ENCODE measurements around the gene HLA-G. TPM values are rescaled to one million over a fixed set of nuclear protein-coding genes. Genes with fewer than 3 reads are reported as not detected.

Gene HLA-G
- total and polyA plus RNA-seq, 2 of the 4 experiments (the other 2 are of a cell fraction): not detected

DNA sequence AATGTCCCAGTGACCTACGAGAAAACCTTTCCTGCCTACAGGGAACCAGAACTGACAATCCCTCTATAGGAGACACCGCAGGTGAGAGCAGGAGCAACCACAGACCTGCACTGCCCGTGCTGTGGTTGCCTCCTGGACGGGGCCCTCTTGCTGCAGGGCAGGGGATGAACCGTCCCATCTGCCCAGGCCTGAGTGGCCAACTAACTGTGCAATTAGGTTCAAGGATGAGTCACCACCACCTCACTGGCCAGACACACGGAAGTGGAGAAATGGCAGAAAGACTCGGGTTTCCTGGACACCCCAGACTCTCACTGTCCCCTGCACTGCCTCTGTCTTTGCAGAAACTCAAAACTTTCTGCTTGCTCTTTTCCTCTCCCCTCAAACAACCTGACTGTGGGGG is 13.8 kb upstream of the HLA-G start:
- H4K5ac ChIP-seq (ENCODE audit: low read depth, low read length): no peak overlapping the region
- no peaks in the 10 kb centered on the region for H3K9me1 ChIP-seq (ENCODE audit: insufficient read depth, low read length)
- no peak overlapping the region for H3K4ac ChIP-seq (ENCODE audit: low read depth, low read length)
- H3K27me3 ChIP-seq (ENCODE audit: control insufficient read depth, insufficient read depth, low read length): peaks cover 2% of the 10 kb centered on the region; the same call in 1 of the 2 replicates
- intact Hi-C loops (cut with micrococcal nuclease) (no loop called here), dilution Hi-C loops (cut with HindIII; ENCODE audit: low sequenced_read_pairs, unreplicated experiment) (no loop called here), in situ Hi-C loops (cut with MboI; ENCODE audit: low sequenced_read_pairs) (no loop called here)
- CTCF ChIA-PET: interaction anchor here (0.7 kb wide), 1 partner anchor 34 kb away, joined by 4 read pairs; no protein-coding TSS in a partner anchor
- H3K4me1 ChIP-seq (ENCODE audit: control insufficient read depth, insufficient read depth, low read length): no peaks in the 10 kb centered on the region
- WGBS, 2 experiments (ENCODE audit: extremely low coverage in 2 of 2, insufficient read length in 1 of 2): 58% methylated on average over 4 of the region's 7 CpGs; no CpG with 5 or more reads in 1 of the 2 experiments
- H4K8ac ChIP-seq (ENCODE audit: low read depth in 2 of 2, low read length in 2 of 2): no peak overlapping the region
- no peak overlapping the region for H2BK15ac ChIP-seq (ENCODE audit: low read depth, low read length)
- no peaks in the 10 kb centered on the region for H4K20me1 ChIP-seq (ENCODE audit: insufficient read depth, low read length)
- no peak overlapping the region for H3K4me3 ChIP-seq (ENCODE audit: insufficient read depth, low read depth, low read length)
- H3K23ac ChIP-seq (ENCODE audit: low read depth, low read length): no peak overlapping the region
- H3K79me1 ChIP-seq (ENCODE audit: low read depth in 1 of 2, low read length in 2 of 2): no peaks in the 10 kb centered on the region
- no peak overlapping the region for H3K56ac ChIP-seq (ENCODE audit: extremely low read depth, insufficient read depth, low read length)
- no peak overlapping the region for H2AK9ac ChIP-seq (replicated peaks; ENCODE audit: low read depth, low read length, poor library complexity)
- H3K4me2 ChIP-seq (ENCODE audit: low read depth, low read length): no peak overlapping the region
- H2BK20ac ChIP-seq (ENCODE audit: low read depth, low read length): no peak overlapping the region
- no peak overlapping the region for H4K91ac ChIP-seq (ENCODE audit: insufficient read depth, low read depth, low read length)
- H2BK120ac ChIP-seq (ENCODE audit: low read depth, low read length): no peak overlapping the region
- POLR2A ChIA-PET (ENCODE audit: unreplicated experiment): no interaction called here
- DNase-seq (peak; percentile 8), ATAC-seq (ENCODE audit: low read depth) (no peak)
- H3K14ac ChIP-seq (replicated peaks; ENCODE audit: low read depth, low read length): no peak overlapping the region
- no peak overlapping the region for H2BK5ac ChIP-seq (ENCODE audit: low read depth, low read length, poor library complexity, severe bottlenecking)
- H2AK5ac ChIP-seq (ENCODE audit: low read depth, low read length): no peak overlapping the region
- no peak for TF ChIP-seq MAZ (IDR thresholded peaks at IDR 0.05; ENCODE audit: borderline replicate concordance, low read depth, low read length)
- TF ChIP-seq NFE2L2 (IDR thresholded peaks at IDR 0.05; ENCODE audit: low read depth, low read length): no peak
- no peak for TF ChIP-seq MAFK (IDR thresholded peaks at IDR 0.05; ENCODE audit: low read depth, low read length)
- no peaks in the 10 kb centered on the region for H3K9me3 ChIP-seq (ENCODE audit: control insufficient read depth, insufficient read depth, low read length)
- H3K27ac ChIP-seq (ENCODE audit: insufficient read depth, low read length): no peak overlapping the region
- H3K18ac ChIP-seq (ENCODE audit: low read depth, low read length): no peak overlapping the region
- no peaks in the 10 kb centered on the region for H3K36me3 ChIP-seq (ENCODE audit: control insufficient read depth, insufficient read depth, low read length)
- no TSS peak for BruUV-seq (replicated peaks)
- H3K9ac ChIP-seq (ENCODE audit: low read depth, low read length): no peak overlapping the region
- H2AFZ ChIP-seq (replicated peaks; ENCODE audit: low read length, poor library complexity): peak overlapping the region; percentile 43

All from IMR-90 (cell line).